22Rv1 (cell line): ENCODE measurements around the gene PAPPA.

Experiments used
- CTCF ChIP-seq: fragments of 450-650 bp; IDR thresholded peaks from 2 replicates; pipeline ENCODE4 v1.5.1; 2017; ENCODE audit warnings: mild to moderate bottlenecking
- ZFX ChIP-seq: fragments of 450-650 bp; IDR thresholded peaks from 2 replicates; pipeline ENCODE4 v1.6.1; 2017; ENCODE audit warnings: antibody characterized with exemption, borderline replicate concordance

DNA sequence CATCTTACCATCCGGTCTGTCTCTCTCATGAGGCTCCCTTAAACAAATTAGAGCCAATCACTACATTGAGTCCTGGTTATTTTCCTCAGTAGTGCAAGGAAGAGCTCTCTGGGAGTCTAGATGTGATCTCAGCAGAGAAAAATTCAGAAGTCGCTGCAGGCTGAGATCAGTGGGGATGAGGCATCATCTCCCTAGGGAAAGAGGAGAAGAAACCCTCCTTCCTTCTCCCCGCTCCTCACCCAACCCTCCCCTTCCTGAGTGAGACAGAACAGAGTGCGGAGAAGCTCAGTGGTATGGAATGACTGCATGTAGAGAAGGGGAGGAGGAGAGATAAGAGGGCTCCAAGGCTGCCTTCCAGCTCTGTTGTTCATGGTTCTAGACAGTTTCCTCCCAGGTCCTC is 80.5 kb downstream of the PAPPA start:
- TF ChIP-seq CTCF (no peak), ZFX (no peak)
